Neural cell (in vitro differentiated cells): ENCODE data around the gene CDCA8.

Experiments
- EP300 ChIP-seq: fragments of 450-650 bp; conservative IDR thresholded peaks from 2 replicates; pipeline ENCODE4 v1.6.1; 2014; ENCODE audit warnings: antibody characterized with exemption, mild to moderate bottlenecking, moderate library complexity; ENCODE audit not compliant: poor library complexity, severe bottlenecking
- MXI1 ChIP-seq: fragments of 450-650 bp; conservative IDR thresholded peaks from 2 replicates; pipeline ENCODE4 v1.6.1; 2014; ENCODE audit warnings: antibody characterized with exemption, mild to moderate bottlenecking; ENCODE audit not compliant: poor library complexity, severe bottlenecking
- TF ChIP-seq, protein P1 (sequence below): fragments of 450-650 bp; IDR thresholded peaks from 2 replicates; pipeline ENCODE4 v1.5.1; 2014; ENCODE audit warnings: antibody characterized with exemption, mild to moderate bottlenecking, moderate library complexity; ENCODE audit not compliant: poor library complexity, severe bottlenecking

DNA sequence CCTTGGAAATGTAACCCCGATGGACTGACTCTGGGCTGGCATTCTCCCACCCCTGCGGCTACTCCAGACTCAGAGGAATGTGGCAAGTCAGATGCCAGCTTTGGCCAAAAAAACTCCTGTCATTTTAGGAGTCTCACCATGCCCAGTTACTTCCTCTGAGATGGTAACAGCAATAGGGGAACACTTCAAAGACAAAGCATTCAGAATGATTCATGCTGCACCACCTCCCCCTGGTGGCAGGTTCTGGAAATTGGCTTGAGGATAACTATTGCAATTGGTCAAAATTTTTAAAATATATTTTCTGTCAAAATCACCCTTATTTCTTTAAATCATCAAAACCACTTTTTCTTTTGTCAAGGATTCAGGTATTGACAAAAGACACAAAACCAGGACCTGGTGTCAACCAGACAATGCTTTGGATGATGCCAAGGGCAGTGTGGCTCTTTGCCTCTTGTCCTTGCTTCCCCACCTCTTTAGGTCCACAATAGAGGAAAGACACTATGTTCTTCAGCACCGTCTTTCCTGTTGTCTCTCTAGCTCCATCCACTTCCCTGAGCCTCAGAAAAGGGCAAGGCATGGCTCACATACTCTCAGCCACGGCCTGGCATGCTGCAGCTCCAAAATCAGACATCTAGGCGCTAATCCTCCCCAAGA lies 9.9 kb upstream of the CDCA8 start:
- TF ChIP-seq, protein P1, sequence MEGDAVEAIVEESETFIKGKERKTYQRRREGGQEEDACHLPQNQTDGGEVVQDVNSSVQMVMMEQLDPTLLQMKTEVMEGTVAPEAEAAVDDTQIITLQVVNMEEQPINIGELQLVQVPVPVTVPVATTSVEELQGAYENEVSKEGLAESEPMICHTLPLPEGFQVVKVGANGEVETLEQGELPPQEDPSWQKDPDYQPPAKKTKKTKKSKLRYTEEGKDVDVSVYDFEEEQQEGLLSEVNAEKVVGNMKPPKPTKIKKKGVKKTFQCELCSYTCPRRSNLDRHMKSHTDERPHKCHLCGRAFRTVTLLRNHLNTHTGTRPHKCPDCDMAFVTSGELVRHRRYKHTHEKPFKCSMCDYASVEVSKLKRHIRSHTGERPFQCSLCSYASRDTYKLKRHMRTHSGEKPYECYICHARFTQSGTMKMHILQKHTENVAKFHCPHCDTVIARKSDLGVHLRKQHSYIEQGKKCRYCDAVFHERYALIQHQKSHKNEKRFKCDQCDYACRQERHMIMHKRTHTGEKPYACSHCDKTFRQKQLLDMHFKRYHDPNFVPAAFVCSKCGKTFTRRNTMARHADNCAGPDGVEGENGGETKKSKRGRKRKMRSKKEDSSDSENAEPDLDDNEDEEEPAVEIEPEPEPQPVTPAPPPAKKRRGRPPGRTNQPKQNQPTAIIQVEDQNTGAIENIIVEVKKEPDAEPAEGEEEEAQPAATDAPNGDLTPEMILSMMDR: peak; percentile 93
- TF ChIP-seq EP300 (no peak), MXI1 (peak; percentile 18)
